HG03175 (cell line): ENCODE data around the gene NANS.
"Not testable (repeated sequence)": the region's sequence is repeated elsewhere in the genome, so short reads cannot be mapped to it uniquely, and the experiment has no call there.

ENCODE experiments used
- ATAC-seq: cut with Tn5 transposase; IDR thresholded peaks from one replicate; pipeline ENCODE4 v1.9.1; 2021; ENCODE audit warnings: mild to moderate bottlenecking, moderate library complexity; ENCODE audit not compliant: unreplicated experiment

Gene NANS

DNA sequence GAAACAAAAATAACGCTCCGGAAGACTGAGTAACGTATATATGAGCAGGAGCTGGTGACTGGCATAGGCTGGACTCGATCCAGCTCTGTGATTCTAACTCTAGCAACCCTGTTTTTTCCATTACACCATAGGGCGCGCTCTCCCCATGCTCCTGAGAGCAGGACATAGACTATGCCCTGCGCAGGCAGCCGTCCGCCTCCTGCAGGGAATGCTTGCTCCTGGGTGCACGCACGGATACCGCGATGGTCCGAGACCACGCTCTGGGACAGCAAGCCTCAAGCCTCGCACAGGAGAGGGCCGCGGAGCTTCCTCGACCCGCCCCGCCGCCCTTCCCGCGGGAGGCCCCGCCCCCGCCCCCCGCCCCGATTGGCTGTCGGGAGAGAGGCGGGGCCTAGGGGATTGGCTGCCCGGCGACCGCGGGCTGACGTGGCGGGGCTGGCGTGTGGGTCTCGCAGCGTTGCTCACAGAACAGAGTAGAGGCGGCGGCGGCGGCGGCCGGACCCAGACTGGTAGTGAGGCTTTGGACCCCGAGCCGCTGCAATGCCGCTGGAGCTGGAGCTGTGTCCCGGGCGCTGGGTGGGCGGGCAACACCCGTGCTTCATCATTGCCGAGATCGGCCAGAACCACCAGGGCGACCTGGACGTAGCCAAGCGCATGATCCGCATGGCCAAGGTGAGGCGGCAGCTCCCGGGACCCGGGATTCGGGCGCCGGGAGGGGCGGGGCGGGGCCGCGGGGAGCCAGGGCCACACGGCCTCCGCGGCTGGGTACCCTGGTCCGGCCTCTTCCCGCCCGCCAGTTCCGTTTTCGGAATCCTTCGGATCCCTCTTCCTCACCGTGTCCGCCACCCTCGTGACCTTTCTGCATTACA is at the start of gene NANS:
Gene NANS (plus strand): TSS at position 464 of the 869 bp plus-strand sequence. CDS start 77 bp downstream, at position 541.
- peak; percentile 96 for ATAC-seq

- ATAC-seq = no peak
Observed at GRCh38 chr9:98007251-98007928, 49.1 kb upstream of the NANS start.

- ATAC-seq = no peak
Observed at GRCh38 chr9:98008764-98009163, 47.8 kb upstream of the NANS start.

GRCh38 chr9:98009437-98009836 is 47.1 kb upstream of the NANS start:
- no peak for ATAC-seq

- ATAC-seq = no peak
Observed at GRCh38 chr9:98009936-98010335, 46.6 kb upstream of the NANS start.

- peak; percentile 86 for ATAC-seq
Observed at GRCh38 chr9:98010445-98010844, 46.1 kb upstream of the NANS start.

DNA sequence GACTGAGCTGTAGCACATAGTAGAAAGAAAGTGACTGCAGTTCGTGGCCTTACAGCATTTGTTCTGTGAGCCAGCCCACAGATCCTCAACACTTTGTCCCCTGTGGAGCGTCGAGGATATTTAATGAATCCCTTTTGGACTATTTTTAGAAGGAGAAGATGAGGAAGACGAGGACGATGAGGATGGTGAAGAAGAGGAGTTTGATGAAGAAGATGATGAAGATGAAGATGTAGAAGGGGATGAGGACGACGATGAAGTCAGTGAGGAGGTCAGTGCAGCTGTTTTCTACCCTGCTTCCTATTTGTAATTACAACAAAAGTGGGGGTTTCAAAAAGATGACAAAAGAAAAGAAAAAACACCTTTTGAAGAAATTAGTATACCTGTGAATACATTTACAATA is 45.4 kb upstream of the NANS start:
- ATAC-seq = no peak

GRCh38 chr9:98016137-98016680 is 40.3 kb upstream of the NANS start:
- ATAC-seq = no peak

- ATAC-seq = no peak
Observed at GRCh38 chr9:98017306-98017705, 39.2 kb upstream of the NANS start.

GRCh38 chr9:98018347-98018746 is 38.2 kb upstream of the NANS start:
- ATAC-seq = no peak

- ATAC-seq = no peak
Observed at GRCh38 chr9:98019098-98019497, 37.4 kb upstream of the NANS start.

DNA sequence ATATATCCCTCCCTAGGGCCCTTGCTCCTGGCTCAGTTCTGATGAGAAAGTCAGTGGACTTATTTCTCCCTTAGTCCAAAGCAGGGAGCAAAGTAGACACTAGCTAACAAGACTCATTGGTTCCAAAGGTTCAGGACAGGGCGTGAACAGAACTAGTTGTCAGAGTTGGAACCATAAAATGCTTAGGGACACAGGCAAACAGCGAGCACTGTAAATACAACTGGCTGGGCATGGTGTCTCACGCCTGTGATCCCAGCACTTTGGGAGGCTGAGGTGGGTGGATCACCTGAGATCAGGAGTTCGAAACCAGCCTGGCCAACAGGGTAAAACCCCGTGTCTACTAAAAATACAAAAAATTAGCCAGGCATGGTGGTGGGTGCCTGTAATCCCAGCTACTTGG is 36.7 kb upstream of the NANS start:
- ATAC-seq = not testable (repeated sequence)

- no peak for ATAC-seq
Observed at GRCh38 chr9:98020476-98021145, 35.9 kb upstream of the NANS start.

GRCh38 chr9:98021306-98022040 is 35.1 kb upstream of the NANS start:
- ATAC-seq = no peak

DNA sequence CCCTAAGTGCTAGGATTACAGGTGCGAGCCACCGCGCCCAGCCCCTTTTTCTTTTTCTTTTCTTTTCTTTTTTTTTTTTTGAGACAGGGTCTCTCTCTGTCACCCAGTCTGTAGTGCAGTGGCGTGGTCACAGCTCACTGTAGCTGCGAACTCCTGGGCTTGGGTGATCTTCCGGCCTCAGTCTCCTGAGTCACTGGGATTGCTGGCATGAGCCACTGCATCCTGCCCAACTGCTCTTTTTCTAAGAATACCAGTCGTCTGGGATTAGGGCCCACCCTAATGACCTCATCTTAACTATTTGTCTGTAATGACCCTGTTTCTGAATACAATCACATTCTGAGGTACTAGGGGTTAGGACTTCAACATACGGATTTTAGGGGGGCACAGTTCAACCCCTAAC is 34.1 kb upstream of the NANS start:
- no peak for ATAC-seq

GRCh38 chr9:98024702-98025101 is 31.8 kb upstream of the NANS start:
- ATAC-seq = no peak

DNA sequence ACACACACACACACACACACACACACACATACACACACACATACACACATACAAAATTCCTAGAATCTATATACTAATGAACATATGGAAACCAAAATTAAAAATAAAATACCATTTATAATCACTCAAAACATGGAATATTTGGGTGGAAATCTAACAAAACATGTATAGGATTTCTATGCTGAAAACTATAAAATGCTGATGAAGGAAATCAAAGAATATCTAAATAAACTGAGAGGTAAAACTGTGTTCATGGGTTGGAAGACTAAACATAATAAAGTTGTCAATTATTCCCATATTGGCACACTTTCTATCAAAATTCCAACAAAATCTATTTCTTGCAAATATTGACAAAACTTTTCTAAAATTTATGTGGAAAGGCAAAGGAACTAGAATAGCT is 25.4 kb upstream of the NANS start:
- no peak for ATAC-seq

GRCh38 chr9:98031935-98032334 is 24.6 kb upstream of the NANS start:
- ATAC-seq = no peak

GRCh38 chr9:98034593-98035546 is 21.7 kb upstream of the NANS start:
- ATAC-seq = peak; percentile 65

GRCh38 chr9:98037357-98037756 is 19.2 kb upstream of the NANS start:
- no peak for ATAC-seq
